ENCODE data around the gene DAZAP2. TPM values are rescaled to one million over a fixed set of nuclear protein-coding genes. Genes with fewer than 3 reads are reported as not detected.

Gene DAZAP2, protein sequence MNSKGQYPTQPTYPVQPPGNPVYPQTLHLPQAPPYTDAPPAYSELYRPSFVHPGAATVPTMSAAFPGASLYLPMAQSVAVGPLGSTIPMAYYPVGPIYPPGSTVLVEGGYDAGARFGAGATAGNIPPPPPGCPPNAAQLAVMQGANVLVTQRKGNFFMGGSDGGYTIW
- total RNA-seq: 222 and 249 TPM in 2 replicates

GRCh38 chr12:51238510-51239334 is at the start of gene DAZAP2:
Gene DAZAP2 (plus strand): TSS chr12:51238826. CDS start chr12:51238908, 82 bp downstream.

DNA sequence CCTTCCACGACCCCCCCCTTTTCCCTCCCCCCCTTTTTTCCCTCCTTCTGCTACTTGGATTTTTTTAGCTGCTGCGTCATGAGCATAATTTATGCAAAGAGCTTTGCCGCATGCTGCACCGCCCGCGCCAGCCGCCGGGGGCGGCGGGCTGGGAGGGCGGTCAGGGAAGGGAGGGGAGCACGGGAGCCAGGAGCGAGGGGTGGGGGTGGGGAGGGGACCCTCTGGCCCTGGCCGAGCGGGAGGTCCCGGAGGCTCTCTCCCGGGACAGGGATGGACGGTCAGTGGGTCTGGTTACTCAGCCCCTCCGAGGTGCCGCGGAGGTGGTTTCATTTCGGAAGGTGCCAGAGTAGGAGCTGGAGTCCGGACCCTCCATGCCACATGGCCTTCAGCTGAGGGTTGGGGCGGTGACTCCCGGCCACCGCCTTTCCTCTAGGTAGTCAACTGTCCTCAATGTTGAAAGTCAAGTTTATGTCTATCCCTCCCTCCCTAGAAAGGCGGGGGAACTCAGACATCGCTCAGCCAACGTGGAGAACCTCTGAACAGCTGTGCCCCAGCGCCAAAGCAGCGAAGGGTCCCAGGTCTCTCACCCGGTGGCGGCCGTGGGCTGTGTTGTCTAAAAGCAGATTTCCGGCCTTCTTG is 20.5 kb upstream of the DAZAP2 start, which contains the start of gene POU6F1:
TSS of gene POU6F1 (minus strand) at position 95 of the 639 bp plus-strand sequence. CDS start 11,226 bp downstream, outside the sequence.

DNA sequence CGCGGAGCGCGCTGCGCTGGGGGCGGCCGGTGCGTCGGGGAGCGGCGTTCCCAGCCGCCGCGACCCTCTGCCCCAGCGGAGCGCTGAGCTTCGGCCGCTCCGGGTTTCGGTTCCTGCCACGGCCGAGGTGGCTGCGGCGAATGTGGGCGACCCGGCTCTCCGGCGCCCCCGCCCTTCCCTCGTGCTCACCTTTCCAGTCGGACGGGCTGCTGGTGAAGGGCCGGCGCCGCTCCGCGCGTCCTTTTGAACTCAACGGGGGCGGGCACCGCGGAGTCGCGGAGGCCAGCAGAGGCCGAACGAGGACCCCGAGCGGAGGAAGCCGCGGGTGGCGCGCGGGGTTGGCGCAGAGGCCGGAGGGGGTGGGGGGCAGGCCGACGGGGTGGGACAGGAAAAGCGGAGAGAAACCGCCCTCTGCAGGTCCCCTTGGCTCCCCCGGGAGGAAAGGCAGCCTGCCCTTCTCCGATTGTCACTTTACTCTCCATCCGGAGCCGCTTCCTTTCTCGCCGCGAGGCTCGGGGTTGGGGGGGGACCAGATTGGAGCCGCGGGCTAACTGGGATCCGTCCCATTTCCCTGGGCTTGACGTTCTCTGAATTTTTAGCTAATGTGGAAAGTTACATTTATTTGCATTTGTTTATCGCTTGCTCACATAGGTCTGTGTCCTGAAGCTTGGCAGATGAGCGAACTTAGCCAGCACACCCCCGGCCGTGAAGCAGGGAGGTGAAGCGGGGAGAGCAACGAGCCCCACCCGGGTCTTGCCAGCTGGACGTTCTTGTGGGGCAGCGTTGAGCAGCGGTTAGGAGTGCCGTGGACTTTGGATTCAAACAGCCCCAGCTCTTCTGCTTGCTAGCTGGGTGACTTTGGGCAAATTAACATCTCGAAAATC is 31.7 kb downstream of the DAZAP2 start, which contains the start of gene SMAGP:
TSS of gene SMAGP (minus strand) at position 349 of the 884 bp plus-strand sequence. CDS start 1,137 bp downstream, outside the sequence.

Other genes with a start within 250 kb of the DAZAP2 start
- 33.2 and 44.7 TPM in 2 replicates for gene SLC11A2, start 212.4 kb upstream of the DAZAP2 start, total RNA-seq
- 33.9 and 34.8 TPM in 2 replicates for gene LETMD1, start 190.5 kb upstream of the DAZAP2 start, total RNA-seq
- gene CSRNP2, start 155.2 kb upstream of the DAZAP2 start, total RNA-seq: 13.1 and 15.9 TPM in 2 replicates
- gene TFCP2, start 65.7 kb upstream of the DAZAP2 start, total RNA-seq: 7.9 and 8.6 TPM in 2 replicates
- 1.4 and 1.5 TPM in 2 replicates for gene POU6F1, start 20.8 kb upstream of the DAZAP2 start, total RNA-seq
- gene SMAGP, start 31.6 kb downstream of the DAZAP2 start, total RNA-seq: 9.9 and 24.7 TPM in 2 replicates
- gene BIN2, start 85.3 kb downstream of the DAZAP2 start, total RNA-seq: not detected in 2 replicates
- gene CELA1, start 107.9 kb downstream of the DAZAP2 start, total RNA-seq: not detected in 2 replicates
- gene GALNT6, start 152.6 kb downstream of the DAZAP2 start, total RNA-seq: 3.4 and 5.0 TPM in 2 replicates
- 0.49 TPM in 1 of 2 replicates, not detected in the other for gene SLC4A8, start 186.0 kb downstream of the DAZAP2 start, total RNA-seq